Adipose tissue (tissue), 3 donors: ENCODE measurements around the gene SHLD1. TPM values are rescaled to one million over a fixed set of nuclear protein-coding genes. Genes with fewer than 3 reads are reported as not detected.
"Not testable (repeated sequence)": the region's sequence is repeated elsewhere in the genome, so short reads cannot be mapped to it uniquely, and the experiment has no call there.

Source experiments
- H3K27ac ChIP-seq: one replicate; pipeline ENCODE4 v1.5.1; 2013; ENCODE audit warnings: low read depth, low read length
- WGBS, 3 donors: extraction: QIAGEN DNeasy Blood & Tissue Kit; methylation state at CpG; one replicate each; pipeline ENCODE4 v1.1.7; 2013; 5-methylcytosine and 5-hydroxymethylcytosine counted together
- polyA plus RNA-seq, 3 donors: library from polyadenylated mRNA; stranded (reverse); fragments of 200-250 nt; gene quantifications; one replicate each; pipeline ENCODE4 v1.2.3, GENCODE V29; 2013
- donor health status: healthy with polysubstance abuse.
- donor health status: Bipolar disorder and iron deficiency.
- donor health status: healthy.

SHLD1 gene
- polyA plus RNA-seq, 3 donors = 3.6 to 4.6 (median 4.1) TPM

DNA sequence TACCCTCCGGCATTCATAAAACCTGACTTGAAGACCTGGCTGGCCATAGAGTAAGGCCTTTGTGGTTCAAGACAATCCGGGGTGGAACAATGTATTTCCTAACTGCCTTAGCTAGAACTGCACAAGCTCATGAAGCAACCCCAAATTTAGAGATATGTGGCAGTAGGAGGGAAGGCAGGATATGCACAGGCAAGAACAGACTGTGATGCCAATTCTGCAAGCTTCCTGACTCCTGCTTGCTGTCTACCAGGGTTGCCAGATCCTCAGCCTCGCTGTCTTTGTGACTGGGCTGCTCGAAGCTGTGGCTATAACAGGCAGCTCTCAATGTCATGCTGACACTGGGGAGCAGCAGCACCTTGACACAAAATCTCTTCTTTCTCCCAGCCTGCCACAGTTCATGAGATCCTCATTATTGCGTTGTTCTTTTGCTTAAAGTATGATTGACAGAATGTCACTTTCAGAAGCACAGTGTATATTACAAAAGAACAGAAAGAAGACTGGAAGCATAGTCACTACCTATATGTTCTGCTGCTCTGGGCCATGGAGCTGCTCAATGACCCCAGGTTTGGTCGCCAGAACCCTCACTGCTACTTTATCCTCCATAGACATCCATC lies 18.3 kb upstream of the SHLD1 start:
- 56 to 69% (median 66%) methylated on average over 6 of the region's 6 CpGs for WGBS, 3 donors
- no peak overlapping the region for H3K27ac ChIP-seq

DNA sequence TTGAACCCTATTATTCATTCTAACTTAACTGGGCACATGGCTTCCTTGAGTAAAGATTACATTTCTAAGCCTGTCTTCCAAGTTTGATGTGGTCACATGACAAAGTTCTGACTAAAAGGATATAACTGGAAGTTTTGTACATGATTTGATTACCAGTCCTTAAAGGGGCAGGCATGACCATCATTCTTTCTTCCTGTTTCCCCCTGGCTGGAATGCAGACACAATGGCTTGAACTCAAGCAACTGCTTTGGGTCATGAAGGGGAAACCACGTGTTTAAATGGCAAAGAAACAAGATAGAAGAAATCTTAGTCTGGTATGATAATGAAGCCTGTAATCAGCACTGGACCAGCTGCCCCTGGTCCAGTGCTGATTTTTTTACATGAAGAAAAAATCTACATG lies 15.6 kb upstream of the SHLD1 start:
- WGBS, 3 donors = 50 to 75% (median 66%) methylated on average over 1 of the region's 1 CpG
- no peak overlapping the region for H3K27ac ChIP-seq

DNA sequence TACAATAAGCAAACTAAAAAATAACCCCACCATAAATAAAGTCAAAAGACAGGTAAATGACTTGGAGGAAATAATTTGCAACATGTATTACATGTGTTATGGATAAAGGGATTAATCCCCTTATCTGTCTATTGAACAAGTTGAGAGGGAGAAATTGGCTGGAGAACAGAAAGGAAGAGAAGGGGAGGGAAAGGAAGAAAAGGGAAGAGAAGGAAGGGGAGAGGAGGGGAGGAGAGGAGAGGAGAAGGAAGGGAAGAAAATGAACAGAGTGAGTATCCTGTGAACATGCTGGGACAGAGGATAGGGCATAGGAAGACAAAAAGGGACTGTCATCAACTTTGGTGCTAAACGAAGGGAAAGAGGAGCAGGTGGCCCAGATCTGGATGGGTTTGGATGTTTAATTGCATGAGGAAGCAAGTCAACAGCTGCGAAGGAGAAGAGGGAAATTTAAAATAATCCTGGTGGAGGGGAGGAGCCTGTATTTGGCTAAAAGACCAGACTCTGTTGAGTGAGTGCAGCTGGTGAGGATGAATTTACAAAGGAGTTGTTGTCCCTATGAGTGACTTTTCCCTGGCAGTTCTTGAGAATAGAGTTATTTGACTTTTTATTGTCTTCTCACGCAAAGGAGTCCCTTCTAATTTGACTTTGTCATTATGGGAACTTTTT lies 14.2 kb upstream of the SHLD1 start:
- H3K27ac ChIP-seq = no peak overlapping the region
- WGBS, 3 donors = 58 to 68% (median 60%) methylated on average over 3 of the region's 3 CpGs

DNA sequence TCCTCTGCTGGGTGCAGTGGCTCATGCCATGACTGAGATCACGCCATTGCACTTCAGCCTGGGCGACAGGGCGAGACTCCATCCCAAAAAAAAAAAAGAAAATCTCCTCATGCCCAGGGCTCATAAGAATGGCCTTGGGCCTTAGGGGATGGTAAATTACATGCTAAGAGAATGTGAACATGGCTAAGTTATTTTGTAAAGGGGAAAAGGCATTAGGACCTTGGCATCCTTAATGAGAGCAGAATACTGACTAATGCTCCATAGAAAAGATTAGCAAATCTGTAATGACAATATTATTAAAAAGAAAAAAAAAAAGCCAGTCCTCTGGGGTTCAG lies 12.6 kb upstream of the SHLD1 start:
- no peak overlapping the region for H3K27ac ChIP-seq
- WGBS, 3 donors = 55 to 78% (median 61%) methylated on average over 3 of the region's 3 CpGs

DNA sequence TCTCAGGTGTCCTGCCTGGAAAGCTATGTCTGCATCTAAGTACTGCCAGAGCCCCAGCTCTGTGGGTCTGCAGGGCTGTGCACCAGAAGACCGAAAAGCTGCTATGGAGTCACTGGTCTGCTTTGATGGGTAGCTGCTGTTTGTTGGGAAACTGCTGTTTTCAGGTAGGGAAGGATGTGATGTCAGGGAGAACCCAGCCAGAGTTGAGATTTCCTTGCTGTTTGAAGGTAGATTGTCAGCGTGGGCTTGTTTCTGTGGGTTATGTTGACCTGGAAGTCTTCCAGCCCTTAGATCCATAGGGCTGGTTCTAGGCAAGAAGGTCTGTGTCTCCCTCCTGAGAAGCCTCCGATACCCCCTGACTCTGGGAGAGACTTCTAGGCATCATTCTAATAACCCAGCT lies 12.2 kb upstream of the SHLD1 start:
- 77 to 83% (median 79%) methylated on average over 3 of the region's 3 CpGs for WGBS, 3 donors
- no peak overlapping the region for H3K27ac ChIP-seq

DNA sequence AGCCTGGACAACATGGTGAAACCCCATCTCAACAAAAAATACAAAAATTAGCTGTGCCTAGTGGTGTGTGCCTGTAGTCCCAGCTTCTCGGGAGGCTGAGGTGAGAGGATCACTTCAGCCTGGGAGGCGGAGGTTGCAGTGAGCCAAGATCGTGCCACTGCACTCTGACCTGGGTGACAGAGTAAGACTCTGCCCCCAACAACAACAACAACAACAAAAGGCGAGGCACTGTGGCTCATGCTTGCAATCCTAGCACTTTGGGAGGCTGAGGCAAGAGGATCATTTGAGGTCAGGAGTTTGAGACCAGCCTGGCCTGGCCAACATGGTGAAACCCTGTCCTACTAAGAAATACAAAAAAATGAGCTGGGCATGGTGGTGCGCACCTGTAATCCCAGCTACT lies 9.6 kb upstream of the SHLD1 start:
- 92 to 95% (median 95%) methylated on average over 5 of the region's 5 CpGs for WGBS, 3 donors
- not testable (repeated sequence) for H3K27ac ChIP-seq

DNA sequence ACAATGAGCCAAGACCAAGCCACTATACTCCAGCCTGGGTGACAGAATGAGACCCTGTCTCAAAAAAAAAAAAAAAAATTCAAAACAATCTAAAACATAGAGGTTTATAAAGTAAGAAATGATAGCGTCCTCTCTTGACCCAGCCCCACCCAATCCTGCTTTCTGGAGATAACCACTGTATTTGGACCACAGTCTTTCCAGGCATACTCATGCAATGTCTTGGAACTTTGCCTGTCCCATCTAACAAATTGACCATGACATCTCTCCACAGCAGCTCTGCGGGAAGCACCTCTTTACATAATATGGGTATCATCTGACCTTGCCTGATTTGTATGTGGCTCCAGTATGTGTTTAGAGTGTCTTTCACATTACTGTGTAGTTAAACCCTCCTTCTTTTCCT lies 9.1 kb upstream of the SHLD1 start:
- WGBS, 3 donors = 76 to 77% (median 76%) methylated on average over 2 of the region's 2 CpGs
- no peak overlapping the region for H3K27ac ChIP-seq

DNA sequence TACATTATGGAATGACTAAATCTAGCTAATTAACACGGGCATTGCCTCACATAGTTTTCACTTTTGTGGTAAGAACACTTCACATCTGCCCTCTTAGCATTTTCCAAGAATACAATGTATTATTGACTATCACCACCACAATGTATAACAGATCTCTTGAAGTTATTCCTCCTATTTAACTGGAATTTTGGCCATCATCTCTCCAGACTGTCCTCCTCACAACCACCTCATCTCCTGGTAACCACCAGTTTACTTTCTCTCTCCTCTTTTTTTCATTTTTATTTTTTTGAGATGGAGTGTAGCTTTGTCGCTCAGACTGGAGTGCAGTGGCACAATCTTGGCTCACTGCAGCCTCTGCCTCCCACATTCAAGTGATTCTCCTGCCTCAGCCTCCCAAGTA lies 8.2 kb upstream of the SHLD1 start:
- 90 to 96% (median 96%) methylated on average over 2 of the region's 2 CpGs for WGBS, 3 donors
- no peak overlapping the region for H3K27ac ChIP-seq

DNA sequence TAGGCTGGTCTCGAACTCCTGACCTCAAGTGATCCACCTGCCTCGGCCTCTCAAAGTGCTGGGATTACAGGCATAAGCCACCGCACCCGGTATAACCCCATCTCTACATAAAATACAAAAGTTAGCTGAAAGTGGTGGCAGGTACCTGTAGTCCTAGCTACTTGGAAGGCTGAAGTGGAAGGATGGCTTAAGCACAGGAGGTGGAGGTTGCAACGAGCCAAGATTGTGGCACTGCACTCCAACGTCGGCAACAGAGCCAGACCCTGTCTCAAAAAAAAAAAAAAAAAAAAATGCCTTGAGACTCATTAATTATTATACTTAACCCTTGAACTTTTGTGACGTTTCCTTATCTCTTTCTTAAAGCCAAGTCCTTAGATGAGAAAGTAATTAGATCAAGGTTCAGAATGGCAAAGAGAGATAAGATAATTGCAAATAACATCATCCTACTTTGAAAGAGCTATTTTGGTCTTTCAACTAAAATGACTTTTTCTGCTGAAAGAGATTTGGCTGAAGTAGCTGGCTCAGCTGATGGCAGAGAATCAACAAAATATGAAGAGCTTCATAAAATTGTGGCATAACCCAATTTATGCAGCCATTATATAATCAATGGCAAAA lies 4.7 kb upstream of the SHLD1 start:
- no peak overlapping the region for H3K27ac ChIP-seq
- WGBS, 3 donors = 61 to 74% (median 65%) methylated on average over 8 of the region's 8 CpGs

DNA sequence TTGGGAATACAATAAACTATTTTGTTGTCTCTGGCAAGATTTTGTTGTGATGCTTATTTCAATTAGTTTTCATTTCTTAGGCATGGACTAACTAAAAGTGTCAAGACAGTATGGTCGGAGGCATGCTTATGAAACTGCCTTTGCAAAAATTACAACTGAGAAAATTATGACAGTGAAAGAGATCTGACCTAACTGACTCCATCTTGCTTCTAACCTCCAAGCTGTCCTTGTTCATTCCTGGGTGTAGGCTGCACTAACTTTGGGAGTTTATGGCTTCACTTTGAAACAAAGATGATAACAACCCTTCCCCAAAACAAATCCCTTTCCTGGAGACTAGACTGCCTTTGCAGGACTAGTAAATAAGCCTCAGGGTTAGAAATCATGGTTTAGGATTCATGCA lies 4.1 kb upstream of the SHLD1 start:
- 69 to 87% (median 71%) methylated on average over 1 of the region's 1 CpG for WGBS, 3 donors
- no peak overlapping the region for H3K27ac ChIP-seq

DNA sequence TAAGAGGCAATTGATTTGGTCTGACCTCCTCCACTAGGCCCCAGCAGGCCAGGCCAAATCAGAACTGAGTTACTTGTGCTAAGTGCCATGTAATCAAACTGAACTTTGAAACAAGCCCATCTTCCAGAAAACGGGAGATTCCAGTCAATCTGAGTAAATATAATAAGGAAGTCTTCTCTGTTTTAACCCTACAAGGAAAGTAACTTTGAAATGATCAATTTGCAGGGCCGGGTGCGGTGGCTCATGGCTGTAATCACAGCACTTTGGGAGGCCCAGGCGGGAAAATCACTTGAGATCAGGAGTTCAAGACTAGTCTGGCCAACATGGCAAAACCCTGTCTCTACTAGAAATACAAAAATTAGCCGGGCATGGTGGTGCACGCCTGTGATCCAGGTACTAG lies 2.0 kb upstream of the SHLD1 start:
- WGBS, 3 donors = 86 to 92% (median 88%) methylated on average over 6 of the region's 6 CpGs
- no peak overlapping the region for H3K27ac ChIP-seq

DNA sequence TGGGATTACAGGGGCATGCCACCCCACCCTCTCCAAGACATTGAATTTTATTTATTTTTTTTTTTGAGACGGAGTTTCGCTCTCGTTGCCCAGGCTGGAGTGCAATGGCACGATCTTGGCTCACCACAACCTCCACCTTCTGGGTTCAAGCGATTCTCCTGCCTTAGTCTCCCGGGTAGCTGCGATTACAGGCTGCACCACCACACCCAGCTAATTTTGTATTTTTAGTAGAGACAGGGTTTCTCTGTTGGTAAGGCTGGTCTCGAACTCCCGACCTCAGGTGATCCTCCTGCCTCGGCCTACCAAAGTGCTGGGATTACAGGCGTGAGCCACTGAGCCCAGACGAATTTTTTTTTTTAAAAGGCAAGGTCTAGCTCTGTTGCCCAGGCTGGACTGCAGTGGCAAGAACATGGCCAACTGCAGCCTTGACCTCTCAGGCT lies 669 bp upstream of the SHLD1 start:
- 94 to 98% (median 98%) methylated on average over 12 of the region's 12 CpGs for WGBS, 3 donors
- H3K27ac ChIP-seq = not testable (repeated sequence)

DNA sequence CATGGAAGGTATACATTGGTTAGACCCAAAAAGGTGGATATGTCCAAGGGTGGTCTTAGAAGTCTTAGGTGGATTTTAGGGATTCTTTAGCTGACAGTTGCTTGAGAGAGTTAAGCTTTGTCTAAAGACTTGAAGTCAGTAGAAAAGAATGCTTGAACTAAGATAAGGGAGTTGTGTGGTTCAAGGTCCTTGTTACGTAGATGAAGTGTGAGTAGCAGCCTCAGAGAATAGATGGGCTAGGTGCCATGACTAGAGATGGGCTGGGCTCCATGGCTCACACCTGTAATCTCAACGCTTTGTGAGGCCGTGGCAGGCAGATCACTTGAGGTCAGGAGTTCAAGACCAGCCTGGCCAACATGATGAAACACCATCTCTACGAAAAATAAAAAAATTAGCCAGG lies 1.7 kb downstream of the SHLD1 start:
- H3K27ac ChIP-seq = no peak overlapping the region
- WGBS, 3 donors = 44 to 91% (median 85%) methylated on average over 4 of the region's 4 CpGs

DNA sequence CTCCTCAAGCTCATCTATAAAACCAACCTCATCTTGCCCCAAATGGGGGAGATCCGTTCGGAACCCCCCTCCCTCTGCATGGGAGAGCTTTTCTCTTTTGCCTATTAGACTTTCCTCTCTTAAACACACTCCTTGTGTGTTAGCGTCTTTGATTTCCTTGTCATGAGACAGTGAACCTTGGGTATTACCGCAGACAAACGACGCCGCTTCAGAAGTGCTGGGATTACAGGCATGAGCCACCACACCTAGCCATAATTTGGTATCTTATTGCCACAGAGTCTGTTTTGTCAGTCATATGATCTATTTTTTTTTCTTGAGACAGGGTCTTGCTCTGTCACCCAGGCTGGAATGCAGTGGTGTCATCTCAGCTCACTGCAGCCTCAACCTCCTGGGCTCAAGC lies 3.6 kb downstream of the SHLD1 start:
- H3K27ac ChIP-seq = no peak overlapping the region
- WGBS, 3 donors = 89 to 94% (median 93%) methylated on average over 7 of the region's 7 CpGs

DNA sequence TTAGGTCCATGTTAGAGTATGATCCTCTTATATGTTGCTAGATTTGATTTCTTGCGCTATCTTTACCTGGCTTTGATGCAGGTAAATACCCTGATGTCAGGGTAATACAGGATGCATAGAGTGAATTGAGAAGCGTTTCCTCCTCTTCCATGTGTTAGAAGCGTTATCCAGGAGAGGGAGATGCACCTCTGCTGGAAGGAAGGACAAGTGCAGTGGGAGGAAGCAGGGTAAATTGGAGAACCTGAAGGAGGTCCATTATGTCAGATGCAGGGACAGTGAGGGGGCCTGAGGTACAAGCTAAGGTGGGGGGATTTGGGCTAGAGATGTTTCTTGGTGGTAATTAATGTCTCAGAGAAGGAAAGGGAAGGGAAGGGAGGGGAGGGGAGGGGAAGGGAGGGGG lies 7.7 kb downstream of the SHLD1 start:
- WGBS, 3 donors = 85 to 90% (median 85%) methylated on average over 3 of the region's 3 CpGs

DNA sequence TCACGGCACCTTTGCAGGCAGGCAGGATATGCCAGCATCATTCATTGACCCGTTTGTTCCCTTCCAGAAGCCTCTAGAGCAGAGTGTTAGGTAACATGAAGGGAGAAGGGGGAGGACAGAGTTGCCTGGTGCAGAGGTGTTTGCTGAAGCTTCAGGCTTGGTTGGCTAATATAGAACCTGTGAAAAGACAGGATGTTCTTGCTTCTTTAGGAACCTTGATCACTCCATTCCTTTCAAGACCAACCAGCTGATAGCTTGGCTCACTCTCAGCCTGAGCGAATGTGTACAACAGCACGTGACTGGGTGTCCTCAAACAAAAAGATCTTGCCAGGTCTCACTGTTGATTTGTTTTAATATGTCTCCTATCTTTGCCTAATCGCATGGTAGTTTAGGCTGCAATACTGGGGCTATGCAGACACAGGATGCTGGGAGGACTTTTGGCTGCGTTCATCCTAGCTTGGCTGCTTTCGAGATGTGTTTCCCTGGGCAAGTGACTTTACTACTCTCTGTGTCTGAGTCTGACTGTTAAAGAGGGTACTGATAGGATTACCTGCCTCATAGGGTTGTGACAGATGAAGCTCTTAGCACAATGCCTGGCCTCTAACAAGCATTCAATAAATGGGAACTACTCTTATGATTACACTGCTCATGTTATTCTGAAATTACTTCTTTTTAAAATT lies 16.0 kb downstream of the SHLD1 start:
- no peak overlapping the region for H3K27ac ChIP-seq
- 56 to 84% (median 82%) methylated on average over 7 of the region's 7 CpGs for WGBS, 3 donors

More for the DNA sequence above, 7.7 kb downstream of the SHLD1 start:
- no peak overlapping the region for H3K27ac ChIP-seq

DNA sequence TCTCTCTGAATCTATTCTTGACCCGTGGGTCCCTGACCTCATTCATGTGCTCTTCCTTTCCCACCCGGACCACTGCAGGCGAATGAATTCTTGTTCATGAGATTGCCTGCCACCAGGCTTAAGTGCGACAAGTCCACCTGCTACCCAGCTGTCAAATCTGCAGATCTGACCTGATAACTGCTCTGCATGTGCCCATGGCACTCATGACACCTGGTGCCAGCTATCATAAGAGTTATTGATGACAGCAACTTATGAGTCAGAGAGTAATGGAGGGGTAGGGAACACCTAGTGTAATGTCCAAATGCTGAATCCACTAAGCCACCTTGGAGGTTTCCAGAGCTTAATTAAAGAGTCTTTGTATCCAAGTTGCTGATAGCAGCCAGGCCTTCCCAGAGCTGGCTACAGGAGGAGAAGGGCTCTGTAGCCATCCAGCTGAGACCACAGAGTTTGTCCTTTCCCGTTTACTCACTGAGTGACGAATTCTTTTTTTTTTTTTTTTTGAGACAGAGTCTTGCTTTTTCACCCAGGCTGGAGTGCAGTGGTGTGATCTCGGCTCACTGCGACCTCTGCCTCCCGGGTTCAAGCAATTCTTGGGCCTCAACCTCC lies 17.4 kb downstream of the SHLD1 start:
- WGBS, 3 donors = 88 to 93% (median 91%) methylated on average over 9 of the region's 9 CpGs
- no peak overlapping the region for H3K27ac ChIP-seq

DNA sequence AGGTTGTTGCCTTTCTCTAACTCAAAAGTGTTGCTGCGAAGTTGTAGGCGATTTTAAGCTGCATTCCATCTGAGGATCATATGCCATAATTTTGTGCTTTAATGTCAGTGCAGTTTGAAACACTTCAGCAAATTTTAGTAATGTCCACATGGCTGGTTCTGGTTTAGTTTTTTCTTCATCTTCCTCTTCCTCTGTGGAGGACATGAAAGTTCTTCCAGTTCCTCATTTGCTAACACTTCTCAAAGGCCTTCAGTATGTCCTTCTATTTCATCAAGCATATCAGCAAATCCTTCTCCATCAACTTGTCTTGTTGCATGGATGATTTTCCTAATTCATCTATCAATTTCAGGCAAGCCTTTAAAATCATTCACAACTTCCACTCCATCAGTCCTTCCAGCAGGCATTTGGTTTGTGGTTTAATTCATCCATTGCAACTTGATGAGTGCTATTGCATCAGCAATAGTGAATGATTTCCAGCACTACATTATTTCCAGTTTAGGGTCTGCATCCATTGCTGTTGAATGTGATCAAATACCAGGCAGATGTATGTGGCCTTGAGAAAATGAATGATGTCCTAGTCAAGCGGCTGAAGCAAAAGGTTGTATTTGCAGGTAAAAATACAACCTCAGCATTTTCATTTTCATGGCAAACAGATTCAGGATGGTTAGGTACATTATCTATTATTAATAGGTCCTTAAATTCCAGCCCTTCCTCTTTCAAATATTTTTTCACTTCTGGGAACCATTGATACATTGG lies 20.2 kb downstream of the SHLD1 start:
- no peak overlapping the region for H3K27ac ChIP-seq
- 92 to 98% (median 97%) methylated on average over 3 of the region's 3 CpGs for WGBS, 3 donors

DNA sequence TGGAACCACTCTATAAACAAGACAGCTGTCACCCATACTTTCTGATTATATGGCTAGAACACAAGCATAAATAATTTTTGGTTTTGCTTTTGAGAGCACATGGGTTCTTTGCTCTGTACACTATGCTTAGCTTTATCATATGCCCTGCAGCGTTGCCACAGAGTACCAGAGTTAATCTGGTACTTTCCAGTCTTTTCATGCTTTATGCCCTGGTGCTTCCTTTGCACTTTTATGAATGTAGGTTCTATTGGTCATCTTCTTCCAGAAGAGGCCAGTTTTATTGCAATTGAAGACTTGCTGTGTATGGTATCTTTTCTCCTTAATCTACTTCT lies 20.8 kb downstream of the SHLD1 start:
- WGBS, 3 donors = 93 to 97% (median 94%) methylated on average over 1 of the region's 1 CpG
- no peak overlapping the region for H3K27ac ChIP-seq
